HepG2 (cell line): Measurements from ENCODE around the gene NR2C1. TPM values are rescaled to one million over a fixed set of nuclear protein-coding genes. Genes with fewer than 3 reads are reported as not detected.

Experiments
- ATAC-seq: fragments of 200-7000 bp; cut with Tn5 transposase; 3 replicates; pipeline ENCODE4 v1.9.1; 2020; ENCODE audit warnings: mild to moderate bottlenecking, moderate library complexity
- BruUV-seq: library from RNA; stranded (reverse); fragments of 400-500 nt; replicated peaks from 2 replicates; lab custom pipeline; 2021; lab: Mats Ljungman, UMichigan
- CTCF ChIA-PET: fragments of 300-600 bp; formaldehyde crosslinking; extraction: SDS; loops from one replicate; lab custom pipeline; 2021; ENCODE audit warnings: low total read pairs, inconsistent platforms, low intra/inter-chr PET ratio; lab: Yijun Ruan, JAX
- POLR2A ChIA-PET: fragments of 350-600 bp; sonication (Branson Sonifier 250); formaldehyde crosslinking; loops from one replicate; lab custom pipeline; 2020; ENCODE audit warnings: antibody characterized with exemption, inconsistent platforms; lab: Yijun Ruan, JAX
- DNase-seq: peaks from one replicate; pipeline ENCODE4 v3.0.0-alpha.2; 2015; ENCODE audit warnings: low spot score
- FAIRE-seq: peaks from 3 replicates; lab custom pipeline; 2011; peaks lifted over from hg19 to GRCh38; lab: Jason Lieb, UNC
- H2AFZ ChIP-seq: one replicate; pipeline ENCODE4 v1.6.1; 2011; ENCODE audit warnings: low read length, inconsistent platforms
- H3K27ac ChIP-seq: fragments of 300-600 bp; 3 replicates; pipeline ENCODE4 v1.8.0; 2011; ENCODE audit warnings: mixed run types, mild to moderate bottlenecking, mixed read lengths, low read length, inconsistent platforms; ENCODE audit not compliant: insufficient read depth; ENCODE audit errors: extremely low read length
- H3K27me3 ChIP-seq, 2 experiments: fragments of 200-600 bp in 1 of 2; 2 replicates in 1 of 2; 3 replicates in 1 of 2; pipeline versions ENCODE4 v1.6.0 to v1.8.0; 2011; ENCODE audit warnings: low read length in 2 of 2, mild to moderate bottlenecking in 2 of 2, moderate library complexity in 2 of 2, inconsistent platforms in 1 of 2; ENCODE audit not compliant: insufficient read depth in 2 of 2, control insufficient read depth in 1 of 2
- H3K36me3 ChIP-seq, 2 experiments: fragments of 200-600 bp in 1 of 2; replicated peaks in 1 of 2; 2 replicates in 1 of 2; 3 replicates in 1 of 2; pipeline versions ENCODE4 v1.5.1 to v1.8.0; 2011; ENCODE audit warnings: low read length in 2 of 2, inconsistent platforms in 1 of 2; ENCODE audit not compliant: insufficient read depth in 2 of 2, control insufficient read depth in 1 of 2
- H3K4me1 ChIP-seq: 2 replicates; pipeline ENCODE4 v1.5.1; 2012; ENCODE audit warnings: low read length, inconsistent platforms; ENCODE audit not compliant: insufficient read depth
- H3K4me2 ChIP-seq: 2 replicates; pipeline ENCODE4 v1.6.0; 2011; ENCODE audit warnings: low read depth, low read length, inconsistent platforms
- H3K4me3 ChIP-seq, 3 experiments: fragments of 200-600 bp in 1 of 3; sonication (generic), shearing (Covaris generic) in 1 of 3; replicated peaks in 1 of 3; 2 replicates each; pipeline ENCODE4 v1.5.1; 2011 to 2016; ENCODE audit warnings: low read length in 3 of 3, inconsistent platforms in 2 of 3, low read depth in 2 of 3, mild to moderate bottlenecking in 2 of 3, control low read depth in 1 of 3, mixed read lengths in 1 of 3; ENCODE audit not compliant: insufficient read depth in 1 of 3
- H3K79me2 ChIP-seq: one replicate; pipeline ENCODE4 v1.6.1; 2011; ENCODE audit warnings: low read length, inconsistent platforms; ENCODE audit not compliant: insufficient read depth
- H3K9ac ChIP-seq: 2 replicates; pipeline ENCODE4 v1.6.0; 2011; ENCODE audit warnings: mild to moderate bottlenecking, low read depth, low read length, inconsistent platforms; ENCODE audit not compliant: insufficient read depth
- H3K9me3 ChIP-seq: 2 replicates; pipeline ENCODE4 v1.5.1; 2012; ENCODE audit warnings: mild to moderate bottlenecking, low read length
- H4K20me1 ChIP-seq: 2 replicates; pipeline ENCODE4 v1.6.0; 2011; ENCODE audit warnings: inconsistent platforms, mild to moderate bottlenecking, low read length, moderate library complexity; ENCODE audit not compliant: insufficient read depth
- FOXA1 ChIP-seq, 2 experiments: fragments of 450-650 bp in 1 of 2; sonication (generic) in 1 of 2; formaldehyde crosslinking in 1 of 2; IDR thresholded peaks; 2 replicates each; pipeline versions ENCODE4 v1.4.0 to v1.6.1; 2016 to 2020; ENCODE audit warnings: missing genetic modification reagents in 1 of 2
- MTF2 ChIP-seq: sonication (generic); formaldehyde crosslinking; IDR thresholded peaks from 2 replicates; pipeline ENCODE4 v1.5.0; 2020; ENCODE audit warnings: missing genetic modification reagents, borderline replicate concordance
- NAIF1 ChIP-seq: sonication (generic); formaldehyde crosslinking; IDR thresholded peaks from 2 replicates; pipeline ENCODE4 v1.5.0; 2020; ENCODE audit warnings: mild to moderate bottlenecking, missing genetic modification reagents, borderline replicate concordance
- PAF1 ChIP-seq: IDR thresholded peaks from 2 replicates; pipeline ENCODE4 v1.6.1; 2016; ENCODE audit warnings: missing genetic modification reagents, missing compliant biosample characterization
- RAD51 ChIP-seq: fragments of 450-650 bp; IDR thresholded peaks from 2 replicates; pipeline ENCODE4 v1.6.1; 2016; ENCODE audit warnings: borderline replicate concordance
- RXRB ChIP-seq: IDR thresholded peaks from 2 replicates; pipeline ENCODE4 v1.6.1; 2016; ENCODE audit warnings: borderline replicate concordance, missing genetic modification reagents, missing compliant biosample characterization
- SOX13 ChIP-seq, 3 experiments: fragments of 450-650 bp in 1 of 3; sonication (generic) in 1 of 3; formaldehyde crosslinking in 1 of 3; IDR thresholded peaks in 2 of 3; conservative IDR thresholded peaks in 1 of 3; 2 replicates each; pipeline versions ENCODE4 v1.5.0 to v1.6.1; 2016 to 2020; ENCODE audit warnings: antibody characterized with exemption in 1 of 3, mild to moderate bottlenecking in 1 of 3, missing compliant biosample characterization in 1 of 3, missing genetic modification reagents in 1 of 3, moderate library complexity in 1 of 3
- SRSF1 ChIP-seq: fragments of 200-400 bp; formaldehyde crosslinking; optimal IDR thresholded peaks from 2 replicates; pipeline ENCODE3; 2017; ENCODE audit warnings: mild to moderate bottlenecking, low read depth, low read length, moderate library complexity
- ZMYM2 ChIP-seq: sonication (generic); formaldehyde crosslinking; IDR thresholded peaks from 2 replicates; pipeline ENCODE4 v1.8.0; 2022; ENCODE audit warnings: mild to moderate bottlenecking, missing genetic modification reagents
- ZNF382 ChIP-seq: sonication (generic); formaldehyde crosslinking; IDR thresholded peaks from 2 replicates; pipeline ENCODE4 v1.5.0; 2020; ENCODE audit warnings: missing genetic modification reagents, mild to moderate bottlenecking, borderline replicate concordance
- ZNF546 ChIP-seq: sonication (generic); formaldehyde crosslinking; conservative IDR thresholded peaks from 2 replicates; pipeline ENCODE4 v1.8.1; 2023; ENCODE audit warnings: mild to moderate bottlenecking, missing genetic modification reagents
- ZNF557 ChIP-seq: sonication (generic); formaldehyde crosslinking; IDR thresholded peaks from 2 replicates; pipeline ENCODE4 v1.4.0; 2020; ENCODE audit warnings: missing genetic modification reagents
- ZNF615 ChIP-seq: sonication (generic); formaldehyde crosslinking; IDR thresholded peaks from 2 replicates; pipeline ENCODE4 v1.5.0; 2020; ENCODE audit warnings: mild to moderate bottlenecking, missing genetic modification reagents, borderline replicate concordance
- ZNF850 ChIP-seq: sonication (generic); formaldehyde crosslinking; conservative IDR thresholded peaks from 2 replicates; pipeline ENCODE4 v1.9.0; 2021; ENCODE audit warnings: mild to moderate bottlenecking, missing genetic modification reagents
- ZSCAN21 ChIP-seq: sonication (generic); formaldehyde crosslinking; IDR thresholded peaks from 2 replicates; pipeline ENCODE4 v1.8.0; 2022; ENCODE audit warnings: mild to moderate bottlenecking, missing genetic modification reagents, moderate library complexity, borderline replicate concordance
- WGBS: methylation state at CpG from one replicate; pipeline ENCODE4 v1.1.6; 2017; ENCODE audit warnings: low lambda C conversion rate; 5-methylcytosine and 5-hydroxymethylcytosine counted together
- in situ Hi-C: cut with HindIII; loops from 2 replicates; pipeline ENCODE4 v1.10.0; 2017; ENCODE audit warnings: low pct_unique_long_range_greater_than_20kb; ENCODE audit not compliant: extremely low pct_ligation_motif_present
- intact Hi-C: fragments of 100-400 bp; cut with micrococcal nuclease; formaldehyde crosslinking; loops from one replicate; pipeline ENCODE4 v1.10.0; 2022; ENCODE audit not compliant: unreplicated experiment
- polyA plus RNA-seq, 8 experiments: library from polyadenylated mRNA; depleted of rRNA in 3 of 8; stranded (reverse) in 7 of 8; unstranded in 1 of 8; fragments of >200 nt; fragmentation: Illumina TruSeq in 4 of 8; extraction: Trizol in 4 of 8; gene quantifications; 2 replicates each; pipeline versions ENCODE4 v1.2.1 to v1.2.3, GENCODE V29; 2011 to 2016; ENCODE audit warnings: low read depth in 4 of 8, missing spikeins in 1 of 8, mixed read lengths in 1 of 8; ENCODE audit not compliant: insufficient read depth in 1 of 8
- total RNA-seq, 5 experiments: library from RNA; depleted of rRNA; stranded (reverse); fragments of >200 nt; fragmentation: Illumina TruSeq; extraction: Trizol; gene quantifications; 2 replicates each; pipeline ENCODE4 v1.2.3, GENCODE V29; 2016; ENCODE audit warnings: low read depth in 1 of 5

The NR2C1 gene
- total and polyA plus RNA-seq, 2 of the 13 experiments (the other 11 are each of a cell fraction or from before 2014, with no cell fraction given), result 38.0 to 70.8 TPM

DNA sequence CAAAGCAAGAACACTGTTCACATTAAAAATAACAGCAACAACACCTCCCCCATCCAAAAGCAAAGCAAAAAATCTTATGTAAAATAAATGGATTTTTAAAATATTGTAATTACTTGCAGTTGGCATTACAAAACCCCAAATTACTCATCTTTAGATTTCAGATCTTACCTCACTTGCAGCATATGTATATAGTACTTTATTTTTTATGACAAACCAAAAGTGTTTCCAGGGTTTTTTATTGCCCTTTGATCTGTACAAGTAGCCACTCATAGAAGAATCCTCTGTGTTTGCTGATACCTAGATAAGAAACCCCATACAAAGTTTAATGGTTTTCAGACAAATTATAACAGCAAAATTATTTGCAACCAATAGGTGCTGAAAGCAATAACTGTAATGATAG is 12.2 kb upstream of the NR2C1 start:
- TF ChIP-seq RXRB (CRISPR knock-in tag) (no peak), FOXA1 (IDR thresholded peaks at IDR 0.05) (no peak), FOXA1 (CRISPR knock-in tag; IDR thresholded peaks at IDR 0.05) (no peak), ZSCAN21 (CRISPR knock-in tag) (no peak)
- TF ChIP-seq, all 625 proteins: peak for 0
- no peak for FAIRE-seq
- Histone ChIP-seq H3K4me3 (no peak overlapping the region), H3K4me2 (no peak overlapping the region), H2AFZ (no peak overlapping the region), H3K79me2 (no peaks in the 10 kb centered on the region), H3K27me3 (no peaks in the 10 kb centered on the region), H4K20me1 (no peaks in the 10 kb centered on the region), H3K27ac (no peak overlapping the region), H3K4me1 (peaks cover 13% of the 10 kb centered on the region), H3K36me3 (no peaks in the 10 kb centered on the region), H3K9me3 (no peaks in the 10 kb centered on the region), H3K9ac (no peak overlapping the region)
- CTCF ChIA-PET, result no interaction called here
- no TSS peak for BruUV-seq
- no peak for ATAC-seq
- POLR2A ChIA-PET, result no interaction called here
- DNase-seq, result peak; percentile 13
- intact Hi-C loops (no loop called here), in situ Hi-C loops (no loop called here)

DNA sequence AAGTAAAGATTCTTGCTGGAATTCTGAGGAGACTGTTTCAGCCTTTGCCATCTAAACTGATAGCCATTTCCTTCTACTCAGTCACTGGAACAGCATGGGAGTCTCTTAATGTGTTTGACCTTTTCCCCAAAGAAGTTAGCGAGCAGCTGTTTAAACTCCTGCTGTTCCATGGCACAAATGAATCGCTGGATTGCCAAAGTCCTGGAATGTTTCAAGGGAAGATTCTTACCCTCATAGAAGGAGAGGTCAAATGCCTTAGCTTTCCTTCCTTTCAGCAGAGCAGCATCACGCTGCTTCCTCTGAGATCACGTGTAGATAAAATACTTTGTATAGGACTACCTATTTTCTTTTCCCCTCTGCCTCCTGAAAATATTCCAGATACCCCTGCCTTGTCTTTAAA is 10.5 kb upstream of the NR2C1 start:
- H3K9me3 ChIP-seq, result no peaks in the 10 kb centered on the region
- no peak overlapping the region for H3K27ac ChIP-seq
- peaks cover 13% of the 10 kb centered on the region for H3K4me1 ChIP-seq
- H3K36me3 ChIP-seq, result no peaks in the 10 kb centered on the region
- no peaks in the 10 kb centered on the region for H3K79me2 ChIP-seq
- ATAC-seq, result no peak
- TF ChIP-seq ZNF557 (CRISPR knock-in tag) (no peak), SOX13 (IDR thresholded peaks at IDR 0.05) (no peak), SOX13 (CRISPR knock-in tag; conservative IDR thresholded peaks at IDR 0.05 in 1 of 2, IDR thresholded peaks at IDR 0.05 in 1 of 2) (no peak), NAIF1 (no peak), MTF2 (CRISPR knock-in tag) (no peak), ZNF615 (no peak), ZMYM2 (CRISPR knock-in tag) (no peak), ZNF850 (CRISPR knock-in tag) (no peak), RAD51 (no peak), ZNF382 (CRISPR knock-in tag) (no peak), ZNF546 (CRISPR knock-in tag) (no peak), SRSF1 (no peak), PAF1 (CRISPR knock-in tag) (no peak)
- no peak overlapping the region for H3K4me2 ChIP-seq
- H3K4me3 ChIP-seq, result no peak overlapping the region
- no peaks in the 10 kb centered on the region for H4K20me1 ChIP-seq
- DNase-seq, result no peak
- ChIA-PET CTCF (no interaction called here), POLR2A (no interaction called here)
- no peak overlapping the region for H2AFZ ChIP-seq
- in situ Hi-C loops, result no loop called here
- 77% methylated on average over 4 of the region's 4 CpGs for WGBS
- intact Hi-C loops, result no loop called here
- no TSS peak for BruUV-seq
- no peak for FAIRE-seq
- no peaks in the 10 kb centered on the region for H3K27me3 ChIP-seq
- H3K9ac ChIP-seq, result no peak overlapping the region
